Psoas muscle (tissue), 8 donors: ENCODE results near the gene COL5A1. TPM values are rescaled to one million over a fixed set of nuclear protein-coding genes. Genes with fewer than 3 reads are reported as not detected.
"Not testable (repeated sequence)": the region's sequence is repeated elsewhere in the genome, so short reads cannot be mapped to it uniquely, and the experiment has no call there.

Experiments used
- ATAC-seq, 4 donors: fragments of 200-7000 bp; cut with Tn5 transposase; one replicate each; pipeline ENCODE4 v1.9.1; 2020; ENCODE audit warnings: moderate library complexity in 3 of 4, mild to moderate bottlenecking in 2 of 4
- DNase-seq, 2 donors: peaks; one replicate each; pipeline ENCODE4 v3.0.0-alpha.2; 2020
- H3K27ac ChIP-seq: fragments of 200-600 bp; one replicate; pipeline ENCODE4 v1.8.0; 2022
- H3K27me3 ChIP-seq, 3 donors: fragments of 200-600 bp in 1 of 3; one replicate each; pipeline versions ENCODE4 v1.6.1 to v1.8.0; 2013 to 2022; ENCODE audit warnings: low read length in 2 of 3, mild to moderate bottlenecking in 2 of 3, moderate library complexity in 1 of 3; ENCODE audit not compliant: insufficient read depth in 3 of 3
- H3K36me3 ChIP-seq, 2 donors: fragments of 200-600 bp in 1 of 2; one replicate each; pipeline versions ENCODE4 v1.6.1 to v1.8.0; 2013 to 2022; ENCODE audit warnings: low read depth in 1 of 2, mild to moderate bottlenecking in 1 of 2, moderate library complexity in 1 of 2; ENCODE audit not compliant: insufficient read depth in 1 of 2
- H3K4me1 ChIP-seq: fragments of 200-600 bp; one replicate; pipeline ENCODE4 v1.8.0; 2022
- H3K4me3 ChIP-seq: fragments of 200-600 bp; one replicate; pipeline ENCODE4 v1.8.0; 2022; ENCODE audit warnings: mild to moderate bottlenecking
- H3K9me3 ChIP-seq: fragments of 200-600 bp; one replicate; pipeline ENCODE4 v1.8.0; 2022
- CTCF ChIP-seq: fragments of 200-600 bp; IDR thresholded peaks from one replicate; pipeline ENCODE4 v1.8.0; 2022; ENCODE audit warnings: antibody characterized with exemption
- WGBS, 3 donors: extraction: QIAGEN DNeasy Blood & Tissue Kit; methylation state at CpG; one replicate each; pipeline versions ENCODE4 v1.1.6 to v1.1.7; 2013; 5-methylcytosine and 5-hydroxymethylcytosine counted together
- intact Hi-C, 2 donors: fragments of 100-400 bp; cut with DNase I; formaldehyde crosslinking; loops; one replicate each; pipeline versions ENCODE4 v1.11.0 to v1.14.2; 2022
- polyA plus RNA-seq, 3 donors: library from polyadenylated mRNA; stranded (reverse); fragments of 200-250 nt; gene quantifications; one replicate each; pipeline ENCODE4 v1.2.3, GENCODE V29; 2013
- total RNA-seq, 4 donors: library from RNA; stranded (reverse); fragmentation: NEBNext Ultra II Directional in 2 of 4; extraction: Animal tissue kit (Norgen Biotek cat#: 25700) in 2 of 4; gene quantifications; one replicate each; pipeline versions ENCODE4 v1.2.1 to v1.2.4, GENCODE V29; 2021 to 2023
- donor health status: healthy with polysubstance abuse.
- donor health status: DM: no; HTN: no; CAD: no; lungs with moderate emphysema.
- donor health status: Bipolar disorder and iron deficiency.
- donor health status: healthy.
- donor health status: DM: yes; HTN: yes; CAD: no.
- donor health status: DM: no; HTN: no; CAD: no.
- donor health status: DM: no; HTN: no; CAD: no.
- donor health status: DM: yes; HTN: yes; CAD: no.

COL5A1 gene
- total and polyA plus RNA-seq, 7 donors: 1.7 to 11.3 (median 3.4) TPM

DNA sequence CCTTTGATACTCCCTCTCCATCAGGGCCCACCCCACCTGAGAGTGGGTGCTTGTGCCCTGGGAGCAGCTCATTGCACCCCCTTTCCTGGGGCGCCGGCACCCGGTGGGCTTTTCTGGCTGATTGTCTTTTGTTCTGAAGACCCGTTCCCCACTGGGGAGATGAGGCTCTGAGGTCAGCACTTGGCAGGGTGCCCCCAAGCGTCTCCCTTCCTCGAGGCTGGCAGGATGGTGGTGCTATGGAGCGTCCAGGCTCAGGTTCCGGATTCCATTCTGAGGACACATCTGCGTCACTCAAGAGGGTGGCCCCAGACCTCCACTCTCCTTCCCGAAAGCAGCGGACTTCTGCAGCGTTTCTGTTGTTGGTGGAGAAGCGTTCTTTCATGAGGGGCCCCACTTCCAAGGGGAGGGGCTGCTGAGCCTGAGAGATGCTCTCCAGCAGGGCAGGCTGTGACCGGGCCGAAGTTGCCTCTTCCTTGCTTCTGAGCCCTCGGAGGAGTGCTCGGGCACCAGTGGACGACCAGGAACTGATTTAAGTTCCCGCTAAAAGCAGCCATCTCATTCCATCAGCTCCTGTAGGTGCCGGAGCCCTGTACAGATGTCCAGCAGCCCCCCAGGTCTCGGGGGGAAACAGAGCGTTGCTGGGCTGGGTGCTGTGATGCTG, 42.2 kb downstream of the COL5A1 start:
- H3K36me3 ChIP-seq: no peaks in the 10 kb centered on the region
- ATAC-seq (no peak), DNase-seq (peak in 1 of 2 donors; percentile 1)
- intact Hi-C loops: no loop called here
- WGBS, 3 donors: 63 to 73% (median 64%) methylated on average over 22 of the region's 22 CpGs
- peaks cover 0 to 43% (median 5%) of the 10 kb centered on the region in 3 donors for H3K27me3 ChIP-seq
- no peaks in the 10 kb centered on the region for H3K9me3 ChIP-seq
- H3K4me1 ChIP-seq: no peaks in the 10 kb centered on the region
- no peak for TF ChIP-seq CTCF
- H3K4me3 ChIP-seq: no peak overlapping the region
- no peak overlapping the region for H3K27ac ChIP-seq

DNA sequence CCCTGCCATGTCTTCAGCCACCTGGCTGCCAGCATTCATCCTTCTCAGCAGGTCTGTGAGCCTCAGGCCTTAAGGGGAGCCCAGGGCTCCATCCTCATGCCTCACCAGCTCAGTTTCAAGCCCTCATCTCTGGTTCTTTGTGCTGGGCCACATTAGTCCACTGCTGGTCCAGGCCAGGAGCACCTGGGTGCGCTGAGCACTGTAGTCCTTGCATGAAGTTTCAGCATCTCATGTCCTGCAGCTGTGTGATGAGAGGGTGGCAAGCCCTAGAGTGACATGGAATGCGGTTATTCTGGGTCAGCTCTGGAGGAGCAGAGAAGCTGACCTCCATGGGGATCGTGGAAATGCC, 42.7 kb downstream of the COL5A1 start:
- Histone ChIP-seq H3K4me3 (no peak overlapping the region), H3K27me3 (peaks cover 0 to 44% (median 5%) of the 10 kb centered on the region in 3 donors), H3K27ac (no peak overlapping the region), H3K4me1 (no peaks in the 10 kb centered on the region), H3K9me3 (no peaks in the 10 kb centered on the region), H3K36me3 (no peaks in the 10 kb centered on the region)
- intact Hi-C loops: no loop called here
- 95 to 97% (median 97%) methylated on average over 3 of the region's 3 CpGs for WGBS, 3 donors
- no peak for ATAC-seq
- DNase-seq: no peak
- TF ChIP-seq CTCF: no peak

DNA sequence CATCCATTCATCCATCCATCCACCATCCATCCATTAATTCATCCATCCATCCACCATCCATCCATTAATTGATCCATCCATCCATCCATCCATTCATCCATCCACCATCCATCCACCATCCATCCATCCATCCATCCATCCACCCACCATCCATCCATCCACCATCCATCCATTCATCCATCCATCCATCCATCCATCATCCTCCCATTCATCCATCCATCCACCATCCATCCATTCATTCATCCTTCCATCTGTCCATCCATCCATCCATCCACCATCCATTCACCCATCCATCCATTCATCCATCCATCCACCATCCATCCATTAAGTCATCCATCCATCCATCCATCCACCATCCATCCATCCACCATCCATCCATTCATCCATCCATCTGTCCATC, 43.3 kb downstream of the COL5A1 start:
- DNase-seq, H3K27ac ChIP-seq, H3K4me1 ChIP-seq, H3K36me3 ChIP-seq, H3K4me3 ChIP-seq, ATAC-seq, intact Hi-C loops, H3K9me3 ChIP-seq: not testable (repeated sequence)
- H3K27me3 ChIP-seq: peaks cover 0 to 41% (median 5%) of the 10 kb centered on the region in 3 donors

DNA sequence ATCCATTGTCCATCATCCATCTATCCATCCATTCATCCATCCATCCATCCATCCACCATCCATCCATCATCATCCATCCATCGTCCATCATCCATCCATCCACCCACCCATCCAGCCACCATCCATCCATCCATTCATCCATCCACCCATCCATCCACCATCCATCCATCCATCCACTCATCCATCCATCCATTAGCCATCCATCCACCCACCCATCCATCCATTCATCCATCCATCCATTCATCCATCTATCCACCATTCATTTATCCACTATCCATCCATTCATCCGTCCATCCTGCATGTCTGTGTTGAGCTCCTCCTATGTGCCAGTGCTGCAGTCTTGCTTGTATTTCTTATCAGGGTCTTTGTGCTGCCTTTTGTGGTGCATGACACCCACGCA, 44.2 kb downstream of the COL5A1 start:
- H3K36me3 ChIP-seq: no peaks in the 10 kb centered on the region
- intact Hi-C loops: no loop called here
- no peak overlapping the region for H3K27ac ChIP-seq
- DNase-seq (no peak), ATAC-seq (no peak)
- H3K27me3 ChIP-seq: peaks cover 0 to 37% (median 3%) of the 10 kb centered on the region in 3 donors
- H3K9me3 ChIP-seq: no peaks in the 10 kb centered on the region
- H3K4me3 ChIP-seq: no peak overlapping the region
- no peak for TF ChIP-seq CTCF
- H3K4me1 ChIP-seq: no peaks in the 10 kb centered on the region
- WGBS, 3 donors: 94 to 97% (median 95%) methylated on average over 3 of the region's 3 CpGs

GRCh38 chr9:134686896-134687295, 45.3 kb downstream of the COL5A1 start:
- H3K4me3 ChIP-seq: no peak overlapping the region
- H3K36me3 ChIP-seq: no peaks in the 10 kb centered on the region
- TF ChIP-seq CTCF: no peak
- ATAC-seq (no peak), DNase-seq (peak in 1 of 2 donors; percentile 1)
- H3K27ac ChIP-seq: no peak overlapping the region
- peaks cover 0 to 28% (median 2%) of the 10 kb centered on the region in 3 donors for H3K27me3 ChIP-seq
- 82 to 85% (median 84%) methylated on average over 9 of the region's 9 CpGs for WGBS, 3 donors
- H3K4me1 ChIP-seq: no peaks in the 10 kb centered on the region
- H3K9me3 ChIP-seq: no peaks in the 10 kb centered on the region
- intact Hi-C loops: no loop called here
